Mesenchymal stem cell (in vitro differentiated cells and primary cell): ENCODE results near the gene KCNT1.

Experiments used
- DNase-seq: peaks from one replicate; pipeline ENCODE4 v3.0.0-alpha.2; 2013
- H2AFZ ChIP-seq: one replicate; pipeline ENCODE4 v1.6.1; 2013; ENCODE audit warnings: low read depth, mild to moderate bottlenecking, control low read depth, inconsistent platforms, low read length, moderate library complexity
- H2AK5ac ChIP-seq: 2 replicates; pipeline ENCODE4 v1.6.1; 2013; ENCODE audit warnings: low read length, moderate library complexity, mild to moderate bottlenecking, inconsistent platforms; ENCODE audit not compliant: severe bottlenecking
- H2BK120ac ChIP-seq: one replicate; pipeline ENCODE4 v1.6.1; 2013; ENCODE audit warnings: low read depth, mild to moderate bottlenecking, inconsistent platforms, low read length, moderate library complexity
- H2BK12ac ChIP-seq, 2 experiments: one replicate each; pipeline ENCODE4 v1.6.1; 2013; ENCODE audit warnings: inconsistent platforms in 2 of 2, low read length in 2 of 2, mild to moderate bottlenecking in 2 of 2, moderate library complexity in 2 of 2, control low read depth in 1 of 2
- H2BK15ac ChIP-seq: one replicate; pipeline ENCODE4 v1.6.1; 2013; ENCODE audit warnings: mild to moderate bottlenecking, low read depth, inconsistent platforms; ENCODE audit not compliant: poor library complexity, severe bottlenecking
- H2BK5ac ChIP-seq: 2 replicates; pipeline ENCODE4 v1.6.1; 2013; ENCODE audit warnings: low read depth, mild to moderate bottlenecking, low read length, control low read depth, inconsistent platforms; ENCODE audit not compliant: poor library complexity, severe bottlenecking
- H3K14ac ChIP-seq, 2 experiments: one replicate each; pipeline ENCODE4 v1.6.1; 2013; ENCODE audit warnings: inconsistent platforms in 2 of 2, low read length in 2 of 2, control low read depth in 1 of 2, mild to moderate bottlenecking in 1 of 2, moderate library complexity in 1 of 2
- H3K18ac ChIP-seq, 2 experiments: one replicate each; pipeline ENCODE4 v1.6.1; 2013; ENCODE audit warnings: inconsistent platforms in 2 of 2, low read length in 2 of 2, control low read depth in 1 of 2, low read depth in 1 of 2, mild to moderate bottlenecking in 1 of 2
- H3K23ac ChIP-seq, 2 experiments: one replicate each; pipeline ENCODE4 v1.6.1; 2013; ENCODE audit warnings: inconsistent platforms in 2 of 2, low read length in 2 of 2, mild to moderate bottlenecking in 2 of 2, moderate library complexity in 2 of 2, control low read depth in 1 of 2
- H3K27ac ChIP-seq: 2 replicates; pipeline ENCODE4 v1.5.1; 2013; ENCODE audit warnings: mild to moderate bottlenecking, moderate library complexity, low read length, control low read depth, inconsistent platforms; ENCODE audit not compliant: poor library complexity, severe bottlenecking
- H3K27me3 ChIP-seq, 2 experiments: 2 replicates each; pipeline versions ENCODE4 v1.6.1 to v1.7.0; 2013; ENCODE audit warnings: low read length in 2 of 2, mild to moderate bottlenecking in 2 of 2, moderate library complexity in 2 of 2, control low read depth in 1 of 2, inconsistent platforms in 1 of 2; ENCODE audit not compliant: control insufficient read depth in 1 of 2, insufficient read depth in 1 of 2
- H3K36me3 ChIP-seq, 2 experiments: 2 replicates each; pipeline versions ENCODE4 v1.6.1 to v1.7.0; 2013; ENCODE audit warnings: low read length in 2 of 2, control low read depth in 1 of 2, inconsistent platforms in 1 of 2, low read depth in 1 of 2, mild to moderate bottlenecking in 1 of 2; ENCODE audit not compliant: insufficient read depth in 2 of 2, control insufficient read depth in 1 of 2
- H3K4ac ChIP-seq, 2 experiments: one replicate each; pipeline ENCODE4 v1.6.1; 2013; ENCODE audit warnings: inconsistent platforms in 2 of 2, low read length in 2 of 2, mild to moderate bottlenecking in 2 of 2, moderate library complexity in 2 of 2, control low read depth in 1 of 2, low read depth in 1 of 2
- H3K4me1 ChIP-seq: 2 replicates; pipeline ENCODE4 v1.6.1; 2013; ENCODE audit warnings: low read depth, low read length, control low read depth; ENCODE audit not compliant: control insufficient read depth, insufficient read depth
- H3K4me2 ChIP-seq: 2 replicates; pipeline ENCODE4 v1.6.1; 2013; ENCODE audit warnings: low read length, mild to moderate bottlenecking, inconsistent platforms; ENCODE audit not compliant: poor library complexity, severe bottlenecking
- H3K4me3 ChIP-seq, 2 experiments: 2 replicates each; pipeline versions ENCODE4 v1.5.1 to v1.7.0; 2013; ENCODE audit warnings: low read length in 2 of 2, mild to moderate bottlenecking in 2 of 2, control low read depth in 1 of 2, low read depth in 1 of 2; ENCODE audit not compliant: insufficient read depth in 1 of 2
- H3K79me1 ChIP-seq: replicated peaks from 2 replicates; pipeline ENCODE4 v1.6.1; 2013; ENCODE audit warnings: mild to moderate bottlenecking, control low read depth, low read length, inconsistent platforms; ENCODE audit not compliant: poor library complexity, severe bottlenecking
- H3K9ac ChIP-seq: 2 replicates; pipeline ENCODE4 v1.7.0; 2013; ENCODE audit warnings: mild to moderate bottlenecking, low read length, moderate library complexity
- H3K9me3 ChIP-seq: 2 replicates; pipeline ENCODE4 v1.7.0; 2013; ENCODE audit warnings: mild to moderate bottlenecking, low read length; ENCODE audit not compliant: control insufficient read depth
- H4K8ac ChIP-seq: one replicate; pipeline ENCODE4 v1.6.1; 2013; ENCODE audit warnings: inconsistent platforms, mild to moderate bottlenecking, low read length, moderate library complexity
- H4K91ac ChIP-seq: one replicate; pipeline ENCODE4 v1.6.1; 2013; ENCODE audit warnings: mild to moderate bottlenecking, low read length, inconsistent platforms
- WGBS: methylation state at CpG from one replicate; pipeline ENCODE4 v1.1.7; 2013; ENCODE audit warnings: mixed read lengths; 5-methylcytosine and 5-hydroxymethylcytosine counted together

Gene KCNT1

GRCh38 chr9:135822374-135822755 is 120.4 kb downstream of the KCNT1 start:
- Histone ChIP-seq H2AFZ (no peak overlapping the region), H3K27ac (no peak overlapping the region), H3K14ac (no peak overlapping the region), H3K4me2 (no peak overlapping the region), H3K9me3 (no peaks in the 10 kb centered on the region), H2AK5ac (no peak overlapping the region), H3K27me3 (no peaks in the 10 kb centered on the region), H3K4me1 (peaks cover 2% of the 10 kb centered on the region), H4K8ac (no peak overlapping the region), H3K4ac (no peak overlapping the region), H3K4me3 (no peak overlapping the region), H3K79me1 (peaks cover 55% of the 10 kb centered on the region), H4K91ac (no peak overlapping the region), H2BK15ac (no peak overlapping the region), H2BK5ac (no peak overlapping the region), H2BK120ac (no peak overlapping the region), H2BK12ac (no peak overlapping the region), H3K18ac (no peak overlapping the region), H3K9ac (no peak overlapping the region), H3K23ac (no peak overlapping the region), H3K36me3 (peaks cover 67 to 73% of the 10 kb centered on the region in 2 experiments)
- WGBS: 98% methylated on average over 18 of the region's 18 CpGs
- DNase-seq: no peak

GRCh38 chr9:135823036-135823435 is 121.1 kb downstream of the KCNT1 start:
- H3K4me3 ChIP-seq: no peak overlapping the region
- H3K9ac ChIP-seq: no peak overlapping the region
- no peak overlapping the region for H3K4me2 ChIP-seq
- no peak overlapping the region for H3K23ac ChIP-seq
- no peak overlapping the region for H3K18ac ChIP-seq
- DNase-seq: no peak
- H3K27ac ChIP-seq: no peak overlapping the region
- no peaks in the 10 kb centered on the region for H3K27me3 ChIP-seq
- peaks cover 65 to 66% of the 10 kb centered on the region in 2 experiments for H3K36me3 ChIP-seq
- no peak overlapping the region for H2BK15ac ChIP-seq
- no peak overlapping the region for H2BK120ac ChIP-seq
- H4K8ac ChIP-seq: no peak overlapping the region
- no peak overlapping the region for H3K4ac ChIP-seq
- no peak overlapping the region for H4K91ac ChIP-seq
- no peak overlapping the region for H2BK5ac ChIP-seq
- H3K79me1 ChIP-seq: peaks cover 55% of the 10 kb centered on the region
- no peak overlapping the region for H2AFZ ChIP-seq
- 98% methylated on average over 12 of the region's 12 CpGs for WGBS
- no peak overlapping the region for H2BK12ac ChIP-seq
- no peak overlapping the region for H2AK5ac ChIP-seq
- no peaks in the 10 kb centered on the region for H3K9me3 ChIP-seq
- H3K14ac ChIP-seq: no peak overlapping the region
- H3K4me1 ChIP-seq: peaks cover 2% of the 10 kb centered on the region

GRCh38 chr9:135825435-135826187 is 123.6 kb downstream of the KCNT1 start:
- Histone ChIP-seq H2AFZ (no peak overlapping the region), H2BK5ac (no peak overlapping the region), H2AK5ac (no peak overlapping the region), H3K4me3 (no peak overlapping the region), H4K8ac (no peak overlapping the region), H3K23ac (no peak overlapping the region), H2BK12ac (no peak overlapping the region), H3K4me2 (no peak overlapping the region), H2BK120ac (no peak overlapping the region), H3K4me1 (peaks cover 2% of the 10 kb centered on the region), H3K36me3 (peaks cover 43 to 52% of the 10 kb centered on the region in 2 experiments), H3K27ac (no peak overlapping the region), H3K27me3 (no peaks in the 10 kb centered on the region), H2BK15ac (no peak overlapping the region), H3K9me3 (peaks cover 9% of the 10 kb centered on the region), H3K4ac (no peak overlapping the region), H3K9ac (no peak overlapping the region), H4K91ac (no peak overlapping the region), H3K79me1 (peaks cover 52% of the 10 kb centered on the region), H3K14ac (peak overlapping the region in 1 of 2 experiments; percentile 45), H3K18ac (no peak overlapping the region)
- DNase-seq: no peak
- 97% methylated on average over 25 of the region's 25 CpGs for WGBS

GRCh38 chr9:135826188-135826545 is 124.2 kb downstream of the KCNT1 start:
- H3K79me1 ChIP-seq: peaks cover 47% of the 10 kb centered on the region
- no peak overlapping the region for H2BK5ac ChIP-seq
- H3K23ac ChIP-seq: no peak overlapping the region
- no peak overlapping the region for H2BK12ac ChIP-seq
- no peak overlapping the region for H3K18ac ChIP-seq
- H3K4me1 ChIP-seq: peaks cover 2% of the 10 kb centered on the region
- H3K9me3 ChIP-seq: peaks cover 9% of the 10 kb centered on the region
- H2AFZ ChIP-seq: no peak overlapping the region
- H3K4me2 ChIP-seq: no peak overlapping the region
- H3K36me3 ChIP-seq: peaks cover 37 to 46% of the 10 kb centered on the region in 2 experiments
- H3K27me3 ChIP-seq: no peaks in the 10 kb centered on the region
- 97% methylated on average over 14 of the region's 14 CpGs for WGBS
- no peak overlapping the region for H2AK5ac ChIP-seq
- no peak overlapping the region for H3K4me3 ChIP-seq
- no peak for DNase-seq
- no peak overlapping the region for H2BK120ac ChIP-seq
- H4K91ac ChIP-seq: no peak overlapping the region
- H3K9ac ChIP-seq: no peak overlapping the region
- peak overlapping the region in 1 of 2 experiments; percentile 45 for H3K14ac ChIP-seq
- H4K8ac ChIP-seq: no peak overlapping the region
- no peak overlapping the region for H2BK15ac ChIP-seq
- no peak overlapping the region for H3K4ac ChIP-seq
- no peak overlapping the region for H3K27ac ChIP-seq
